Fibroblast of the aortic adventitia (primary cell): Measurements from ENCODE around the gene STAC2. TPM values are rescaled to one million over a fixed set of nuclear protein-coding genes. Genes with fewer than 3 reads are reported as not detected.
A peak's percentile ranks its signal among the peaks of the same experiment; 100 is the strongest.

Experiments used
- DNase-seq: peaks from one replicate; pipeline ENCODE4 v3.0.0-alpha.2; 2010; ENCODE audit warnings: low read depth
- H3K4me3 ChIP-seq: 2 replicates; pipeline ENCODE4 v1.5.1; 2011; ENCODE audit warnings: low read depth, mild to moderate bottlenecking, control low read depth, low read length, moderate library complexity
- CTCF ChIP-seq: IDR thresholded peaks from 2 replicates; pipeline ENCODE4 v1.5.1; 2011; ENCODE audit warnings: mild to moderate bottlenecking, low read length, control low read depth, inconsistent platforms; ENCODE audit not compliant: insufficient read depth
- total RNA-seq: library from RNA; depleted of rRNA; stranded (reverse); fragments of >200 nt; gene quantifications from 2 replicates; pipeline ENCODE4 v1.2.3, GENCODE V29; 2012; ENCODE audit warnings: low replicate concordance

STAC2 gene
- total RNA-seq, 1 donor: 0.18 TPM

- TF ChIP-seq CTCF: no peak
- no peak for DNase-seq
- no peak overlapping the region for H3K4me3 ChIP-seq
These were observed 6.8 kb downstream of the STAC2 start for GRCh38 chr17:39218906-39219305.

GRCh38 chr17:39217734-39218369, 7.9 kb downstream of the STAC2 start:
- DNase-seq: no peak
- no peak overlapping the region for H3K4me3 ChIP-seq
- no peak for TF ChIP-seq CTCF

- no peak for DNase-seq
- no peak overlapping the region for H3K4me3 ChIP-seq
- TF ChIP-seq CTCF: no peak
These were observed 11.9 kb downstream of the STAC2 start for GRCh38 chr17:39213852-39214251.

GRCh38 chr17:39212841-39213480, 12.8 kb downstream of the STAC2 start:
- no peak for DNase-seq
- H3K4me3 ChIP-seq: no peak overlapping the region
- no peak for TF ChIP-seq CTCF

GRCh38 chr17:39212195-39212810, 13.4 kb downstream of the STAC2 start:
- no peak for TF ChIP-seq CTCF
- no peak for DNase-seq
- H3K4me3 ChIP-seq: no peak overlapping the region

- no peak for TF ChIP-seq CTCF
- no peak for DNase-seq
- H3K4me3 ChIP-seq: peak overlapping the region; percentile 44
These were observed 15.7 kb downstream of the STAC2 start for GRCh38 chr17:39210093-39210434.
